Uterus (tissue), 4 donors: Measurements from ENCODE around the gene HGS. TPM values are rescaled to one million over a fixed set of nuclear protein-coding genes. Genes with fewer than 3 reads are reported as not detected.
"Not testable (repeated sequence)": the region's sequence is repeated elsewhere in the genome, so short reads cannot be mapped to it uniquely, and the experiment has no call there.

Experiments used
- DNase-seq, 2 donors: peaks; one replicate each; pipeline ENCODE4 v3.0.0-alpha.2; 2019 to 2020
- H3K27ac ChIP-seq, 2 donors: fragments of 200-600 bp; sonication (generic); 1 replicate in 1 of 2; 2 replicates in 1 of 2; pipeline ENCODE4 v1.5.1; 2016 to 2018
- H3K27me3 ChIP-seq, 2 donors: fragments of 200-600 bp; sonication (generic); one replicate each; pipeline ENCODE4 v1.5.1; 2018 to 2019; ENCODE audit warnings: control low read depth in 1 of 2
- H3K36me3 ChIP-seq, 2 donors: fragments of 200-600 bp; sonication (generic); one replicate each; pipeline ENCODE4 v1.5.1; 2019; ENCODE audit warnings: control low read depth in 1 of 2
- H3K4me1 ChIP-seq, 2 donors: fragments of 200-600 bp; sonication (generic); one replicate each; pipeline ENCODE4 v1.5.1; 2018 to 2019; ENCODE audit warnings: control low read depth in 1 of 2
- H3K4me3 ChIP-seq, 2 donors: fragments of 200-600 bp; sonication (generic); 1 replicate in 1 of 2; 2 replicates in 1 of 2; pipeline ENCODE4 v1.5.1; 2018 to 2019; ENCODE audit warnings: mild to moderate bottlenecking in 1 of 2
- H3K9me3 ChIP-seq, 2 donors: fragments of 200-600 bp; sonication (generic); one replicate each; pipeline ENCODE4 v1.5.1; 2019; ENCODE audit warnings: control low read depth in 1 of 2
- POLR2A ChIP-seq, 2 donors: fragments of 450-650 bp; IDR thresholded peaks; one replicate each; pipeline ENCODE4 v1.6.1; 2016; ENCODE audit warnings: antibody characterized with exemption in 2 of 2, mild to moderate bottlenecking in 1 of 2, moderate library complexity in 1 of 2
- intact Hi-C: fragments of 100-400 bp; cut with DNase I; formaldehyde crosslinking; loops from one replicate; pipeline ENCODE4 v1.15.1; 2023; ENCODE audit warnings: low total_unique reads
- total RNA-seq, 4 donors: library from RNA; depleted of rRNA in 3 of 4; stranded (reverse); fragments of >200 nt in 3 of 4; gene quantifications; one replicate each; pipeline versions ENCODE4 v1.1.0 to v1.2.4, GENCODE V29; 2014 to 2023
- TF ChIP-seq, protein P1 (sequence below), 4 experiments: fragments of 200-600 bp in 2 of 4; fragments of 450-650 bp in 2 of 4; sonication (generic) in 2 of 4; IDR thresholded peaks; one replicate each; pipeline ENCODE4 v1.5.1; 2016 to 2019; ENCODE audit warnings: antibody characterized with exemption in 4 of 4, mild to moderate bottlenecking in 2 of 4, moderate library complexity in 1 of 4
- donor health status: DM: yes; HTN: yes; CAD: no.

The HGS gene
- total RNA-seq, 4 donors from 2014 or later, result 21.0 to 121 (median 72.5) TPM

DNA sequence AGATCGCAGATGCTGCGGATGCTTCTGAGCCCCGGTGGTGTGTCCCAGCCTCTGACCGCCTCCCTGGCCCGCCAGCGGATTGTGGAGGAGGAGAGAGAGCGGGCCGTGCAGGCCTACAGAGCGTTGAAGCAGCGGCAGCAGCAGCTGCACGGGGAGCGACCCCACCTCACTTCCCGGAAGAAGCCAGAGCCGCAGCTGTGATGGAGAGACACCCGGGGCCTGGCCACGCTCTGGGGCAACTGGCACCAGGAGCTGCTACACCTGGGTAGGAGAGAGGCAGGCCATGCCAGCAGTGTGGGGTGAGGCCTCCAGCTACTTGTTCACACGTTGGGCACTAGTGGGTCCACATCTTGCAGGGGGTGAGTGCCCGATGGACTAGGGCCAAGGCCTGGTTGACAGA lies 11.3 kb upstream of the HGS start:
- TF ChIP-seq POLR2A (IDR thresholded peaks at IDR 0.05), result no peak
- TF ChIP-seq, protein P1, sequence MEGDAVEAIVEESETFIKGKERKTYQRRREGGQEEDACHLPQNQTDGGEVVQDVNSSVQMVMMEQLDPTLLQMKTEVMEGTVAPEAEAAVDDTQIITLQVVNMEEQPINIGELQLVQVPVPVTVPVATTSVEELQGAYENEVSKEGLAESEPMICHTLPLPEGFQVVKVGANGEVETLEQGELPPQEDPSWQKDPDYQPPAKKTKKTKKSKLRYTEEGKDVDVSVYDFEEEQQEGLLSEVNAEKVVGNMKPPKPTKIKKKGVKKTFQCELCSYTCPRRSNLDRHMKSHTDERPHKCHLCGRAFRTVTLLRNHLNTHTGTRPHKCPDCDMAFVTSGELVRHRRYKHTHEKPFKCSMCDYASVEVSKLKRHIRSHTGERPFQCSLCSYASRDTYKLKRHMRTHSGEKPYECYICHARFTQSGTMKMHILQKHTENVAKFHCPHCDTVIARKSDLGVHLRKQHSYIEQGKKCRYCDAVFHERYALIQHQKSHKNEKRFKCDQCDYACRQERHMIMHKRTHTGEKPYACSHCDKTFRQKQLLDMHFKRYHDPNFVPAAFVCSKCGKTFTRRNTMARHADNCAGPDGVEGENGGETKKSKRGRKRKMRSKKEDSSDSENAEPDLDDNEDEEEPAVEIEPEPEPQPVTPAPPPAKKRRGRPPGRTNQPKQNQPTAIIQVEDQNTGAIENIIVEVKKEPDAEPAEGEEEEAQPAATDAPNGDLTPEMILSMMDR (IDR thresholded peaks at IDR 0.05), result no peak
- Histone ChIP-seq H3K27me3 (no peaks in the 10 kb centered on the region), H3K36me3 (no peaks in the 10 kb centered on the region), H3K9me3 (no peaks in the 10 kb centered on the region), H3K4me3 (no peak overlapping the region), H3K4me1 (peaks cover 0 to 6% of the 10 kb centered on the region in 2 donors), H3K27ac (no peak overlapping the region)
- intact Hi-C loops, result no loop called here
- no peak for DNase-seq

DNA sequence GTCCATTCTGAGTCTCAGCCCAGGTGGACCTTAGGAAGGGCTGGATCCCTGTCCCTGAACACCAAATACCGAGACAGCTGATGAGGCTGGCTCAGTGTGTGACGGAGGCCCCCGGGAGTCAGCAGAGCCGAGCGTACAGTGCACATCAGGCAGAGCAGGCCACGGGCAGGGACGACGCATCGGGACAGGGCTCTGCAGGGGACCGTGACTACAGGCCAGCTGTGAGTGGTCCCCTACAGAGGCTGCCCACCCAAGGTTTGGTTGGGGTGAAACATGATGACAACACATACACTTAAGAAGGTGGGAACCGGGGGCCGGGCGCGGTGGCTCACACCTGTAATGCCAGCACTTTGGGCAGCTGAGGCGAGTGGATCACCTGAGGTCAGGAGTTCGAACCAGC lies 10.9 kb upstream of the HGS start:
- intact Hi-C loops, result no loop called here
- no peaks in the 10 kb centered on the region for H3K36me3 ChIP-seq

DNA sequence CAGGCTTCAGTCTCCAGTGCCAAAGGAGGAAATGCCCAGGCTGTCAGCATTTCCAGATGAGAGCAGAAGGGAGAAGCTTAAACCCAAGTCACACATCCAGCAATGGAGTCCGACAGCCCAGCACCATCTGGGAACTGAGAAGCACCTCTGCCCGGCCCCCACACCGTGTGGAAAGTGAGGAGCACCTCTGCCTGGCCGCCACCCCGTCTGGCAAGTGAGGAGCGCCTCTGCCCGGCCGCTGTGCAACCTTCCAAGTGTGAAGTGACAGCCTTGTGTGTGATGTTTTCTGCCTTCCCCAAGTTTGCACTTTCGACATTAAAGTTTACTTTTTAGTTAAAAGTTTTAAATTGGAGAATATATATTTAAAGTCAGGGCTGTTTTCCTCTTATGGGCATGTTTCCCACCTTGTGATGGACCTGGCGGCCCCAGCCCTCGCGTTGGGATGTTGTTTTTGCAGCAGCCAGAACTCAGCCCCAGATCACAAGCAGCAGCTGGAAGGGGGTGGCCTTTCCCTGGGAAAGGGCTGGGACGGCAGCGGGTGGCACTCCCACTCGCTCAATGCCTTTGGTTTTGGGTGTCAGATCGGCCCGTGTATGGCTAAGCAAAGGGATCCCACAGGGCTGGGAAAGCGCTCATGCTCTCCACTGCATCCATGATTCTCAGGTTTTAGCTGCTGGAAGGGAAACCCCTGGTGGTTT lies 10.1 kb upstream of the HGS start:
- no peak for DNase-seq
- Histone ChIP-seq H3K4me3 (no peak overlapping the region), H3K4me1 (no peaks in the 10 kb centered on the region), H3K9me3 (no peaks in the 10 kb centered on the region), H3K27ac (no peak overlapping the region), H3K27me3 (no peaks in the 10 kb centered on the region), H3K36me3 (no peaks in the 10 kb centered on the region)
- intact Hi-C loops, result no loop called here
- no peak for TF ChIP-seq POLR2A (IDR thresholded peaks at IDR 0.05)
- TF ChIP-seq, protein P1 (IDR thresholded peaks at IDR 0.05), result no peak

More for the DNA sequence above, 10.9 kb upstream of the HGS start:
- DNase-seq, result no peak
- Histone ChIP-seq H3K4me3 (no peak overlapping the region), H3K4me1 (peaks cover 0 to 1% of the 10 kb centered on the region in 2 donors), H3K9me3 (no peaks in the 10 kb centered on the region), H3K27me3 (no peaks in the 10 kb centered on the region), H3K27ac (no peak overlapping the region)
- TF ChIP-seq POLR2A (IDR thresholded peaks at IDR 0.05), result no peak
- TF ChIP-seq, protein P1 (IDR thresholded peaks at IDR 0.05), result no peak

DNA sequence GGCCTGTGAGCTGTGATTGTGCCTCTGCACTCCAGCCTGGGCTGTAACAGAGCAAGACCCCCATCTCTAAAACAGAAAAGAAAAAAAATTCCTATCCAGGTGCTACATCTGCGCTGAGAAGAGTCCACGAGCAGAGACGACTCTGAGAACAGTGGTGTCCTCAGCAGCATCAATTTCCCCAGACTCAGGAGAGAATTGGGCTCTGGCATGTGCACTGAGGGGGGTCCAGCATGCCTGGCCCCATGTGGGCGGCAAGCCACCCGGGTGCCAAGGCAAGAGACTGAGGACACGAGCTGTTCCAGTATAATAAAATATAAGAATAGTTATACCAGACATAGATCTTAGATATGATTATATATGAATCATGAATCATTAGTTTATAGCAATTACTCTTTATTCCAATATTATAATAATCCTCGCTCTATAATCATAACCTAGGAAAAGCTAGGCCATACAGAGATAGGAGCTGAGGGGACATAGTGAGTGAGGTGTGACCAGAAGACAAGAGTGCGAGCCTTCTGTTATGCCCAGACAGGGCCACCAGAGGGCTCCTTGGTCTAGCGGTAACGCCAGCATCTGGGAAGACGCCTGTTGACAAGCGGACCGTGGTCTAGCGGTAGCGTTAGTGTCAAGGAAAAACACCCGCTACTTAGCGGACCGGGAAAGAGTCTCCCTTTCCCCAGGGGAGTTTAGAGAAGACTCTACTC lies 8.1 kb upstream of the HGS start:
- H3K27ac ChIP-seq, H3K36me3 ChIP-seq, H3K4me1 ChIP-seq, intact Hi-C loops, H3K4me3 ChIP-seq, H3K9me3 ChIP-seq, H3K27me3 ChIP-seq, DNase-seq: not testable (repeated sequence)
- TF ChIP-seq, protein P1 (IDR thresholded peaks at IDR 0.05), result peak; percentile 26 to 59 (median 48)

DNA sequence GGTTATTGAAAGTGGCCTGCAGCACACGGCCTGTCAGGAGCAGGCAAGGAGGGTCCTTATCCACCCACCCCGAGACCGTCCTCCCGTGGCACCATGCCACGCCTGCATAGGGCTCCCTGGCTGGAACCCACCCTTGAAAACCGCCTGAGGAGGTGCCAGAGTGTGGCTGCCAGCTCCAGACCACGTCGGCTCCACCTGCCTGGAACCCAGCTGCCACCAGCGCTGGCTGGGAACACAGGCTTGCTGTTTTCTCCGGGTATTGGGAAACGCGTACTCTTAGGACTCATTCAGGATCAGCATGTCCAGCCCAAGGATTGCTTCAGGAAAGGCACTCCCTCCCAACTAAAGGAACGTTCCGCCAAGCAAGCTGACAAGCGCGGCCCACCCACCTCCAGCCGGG lies 6.9 kb upstream of the HGS start:
- Histone ChIP-seq H3K4me3 (no peak overlapping the region), H3K27ac (no peak overlapping the region), H3K9me3 (no peaks in the 10 kb centered on the region), H3K36me3 (no peaks in the 10 kb centered on the region), H3K4me1 (no peaks in the 10 kb centered on the region), H3K27me3 (no peaks in the 10 kb centered on the region)
- TF ChIP-seq POLR2A (IDR thresholded peaks at IDR 0.05), result no peak
- TF ChIP-seq, protein P1 (IDR thresholded peaks at IDR 0.05), result no peak
- intact Hi-C loops, result no loop called here
- DNase-seq, result no peak
